ENCODE results near the gene AREL1.

Gene AREL1

DNA sequence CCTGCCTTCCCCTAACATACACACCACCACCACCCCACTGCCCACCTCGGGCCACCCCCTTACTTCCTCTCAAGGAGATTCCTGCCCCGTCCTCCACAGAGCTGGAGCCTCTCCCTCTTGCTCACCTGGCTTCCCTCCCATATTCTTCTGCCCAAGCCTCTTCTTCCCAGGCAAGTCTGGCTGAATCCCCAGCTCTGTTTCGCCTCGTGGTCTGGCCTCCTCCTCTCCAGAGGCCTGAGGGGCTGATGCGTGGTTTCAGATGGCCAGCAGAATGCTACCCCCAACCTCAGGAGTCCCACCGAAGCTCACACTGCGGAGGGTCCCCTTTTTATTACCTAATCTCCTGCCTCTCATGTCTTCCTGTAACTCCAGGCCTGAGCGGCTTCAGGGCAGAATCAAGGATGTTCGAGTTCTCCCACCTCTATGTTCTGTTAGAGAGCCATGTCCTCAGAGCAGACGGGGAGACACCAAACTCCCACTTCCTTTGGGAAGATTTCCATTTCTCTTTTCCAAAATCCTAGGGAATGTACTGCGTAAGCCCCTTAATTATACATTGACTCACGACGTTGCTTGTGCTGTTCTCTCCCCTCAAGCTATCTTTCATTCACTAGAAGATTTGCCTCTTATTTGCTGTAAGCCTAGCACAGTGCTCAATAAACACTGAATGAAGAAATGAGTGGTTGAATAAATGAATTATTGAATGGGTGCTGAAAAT lies 67.0 kb downstream of the AREL1 start:
- intact Hi-C loops (cut with DNase I; ENCODE audit: low total_unique reads) = no loop called here
- H3K27me3 ChIP-seq = no peaks in the 10 kb centered on the region
- H3K36me3 ChIP-seq = no peaks in the 10 kb centered on the region
- TF ChIP-seq, protein P1, sequence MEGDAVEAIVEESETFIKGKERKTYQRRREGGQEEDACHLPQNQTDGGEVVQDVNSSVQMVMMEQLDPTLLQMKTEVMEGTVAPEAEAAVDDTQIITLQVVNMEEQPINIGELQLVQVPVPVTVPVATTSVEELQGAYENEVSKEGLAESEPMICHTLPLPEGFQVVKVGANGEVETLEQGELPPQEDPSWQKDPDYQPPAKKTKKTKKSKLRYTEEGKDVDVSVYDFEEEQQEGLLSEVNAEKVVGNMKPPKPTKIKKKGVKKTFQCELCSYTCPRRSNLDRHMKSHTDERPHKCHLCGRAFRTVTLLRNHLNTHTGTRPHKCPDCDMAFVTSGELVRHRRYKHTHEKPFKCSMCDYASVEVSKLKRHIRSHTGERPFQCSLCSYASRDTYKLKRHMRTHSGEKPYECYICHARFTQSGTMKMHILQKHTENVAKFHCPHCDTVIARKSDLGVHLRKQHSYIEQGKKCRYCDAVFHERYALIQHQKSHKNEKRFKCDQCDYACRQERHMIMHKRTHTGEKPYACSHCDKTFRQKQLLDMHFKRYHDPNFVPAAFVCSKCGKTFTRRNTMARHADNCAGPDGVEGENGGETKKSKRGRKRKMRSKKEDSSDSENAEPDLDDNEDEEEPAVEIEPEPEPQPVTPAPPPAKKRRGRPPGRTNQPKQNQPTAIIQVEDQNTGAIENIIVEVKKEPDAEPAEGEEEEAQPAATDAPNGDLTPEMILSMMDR (IDR thresholded peaks at IDR 0.05) = no peak
- no peak for DNase-seq
- H3K4me1 ChIP-seq = peaks cover 4 to 73% (median 48%) of the 10 kb centered on the region in 4 donors
- no peaks in the 10 kb centered on the region for H3K9me3 ChIP-seq
- no peak overlapping the region for H3K4me3 ChIP-seq
- H3K27ac ChIP-seq = peak overlapping the region; percentile 30 to 42

DNA sequence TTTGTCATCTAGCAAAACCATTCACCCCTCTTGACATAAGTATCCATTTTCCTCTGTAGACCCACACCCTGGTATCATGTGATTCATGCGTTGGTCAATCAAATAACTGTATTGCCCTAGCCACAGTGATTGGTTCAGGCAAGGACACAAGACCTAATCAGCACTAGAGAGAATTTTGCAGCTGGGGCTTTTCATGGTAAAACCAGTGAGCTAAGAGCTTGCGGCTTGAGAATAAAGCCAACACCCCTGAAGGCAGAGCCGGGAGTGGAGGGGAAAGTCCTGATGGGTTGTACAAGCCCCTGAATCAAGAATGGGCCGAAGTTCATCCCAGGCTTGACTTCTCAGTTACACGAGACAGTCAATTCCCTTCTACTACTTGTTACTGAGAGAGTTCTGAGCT lies 67.6 kb downstream of the AREL1 start:
- Histone ChIP-seq H3K36me3 (no peaks in the 10 kb centered on the region), H3K4me3 (no peak overlapping the region), H3K9me3 (no peaks in the 10 kb centered on the region), H3K27ac (peak overlapping the region; percentile 30 to 42), H3K4me1 (peaks cover 4 to 78% (median 50%) of the 10 kb centered on the region in 4 donors), H3K27me3 (no peaks in the 10 kb centered on the region)
- TF ChIP-seq, protein P1 (IDR thresholded peaks at IDR 0.05) = no peak
- no peak for DNase-seq
- intact Hi-C loops (cut with DNase I; ENCODE audit: low total_unique reads) = no loop called here

DNA sequence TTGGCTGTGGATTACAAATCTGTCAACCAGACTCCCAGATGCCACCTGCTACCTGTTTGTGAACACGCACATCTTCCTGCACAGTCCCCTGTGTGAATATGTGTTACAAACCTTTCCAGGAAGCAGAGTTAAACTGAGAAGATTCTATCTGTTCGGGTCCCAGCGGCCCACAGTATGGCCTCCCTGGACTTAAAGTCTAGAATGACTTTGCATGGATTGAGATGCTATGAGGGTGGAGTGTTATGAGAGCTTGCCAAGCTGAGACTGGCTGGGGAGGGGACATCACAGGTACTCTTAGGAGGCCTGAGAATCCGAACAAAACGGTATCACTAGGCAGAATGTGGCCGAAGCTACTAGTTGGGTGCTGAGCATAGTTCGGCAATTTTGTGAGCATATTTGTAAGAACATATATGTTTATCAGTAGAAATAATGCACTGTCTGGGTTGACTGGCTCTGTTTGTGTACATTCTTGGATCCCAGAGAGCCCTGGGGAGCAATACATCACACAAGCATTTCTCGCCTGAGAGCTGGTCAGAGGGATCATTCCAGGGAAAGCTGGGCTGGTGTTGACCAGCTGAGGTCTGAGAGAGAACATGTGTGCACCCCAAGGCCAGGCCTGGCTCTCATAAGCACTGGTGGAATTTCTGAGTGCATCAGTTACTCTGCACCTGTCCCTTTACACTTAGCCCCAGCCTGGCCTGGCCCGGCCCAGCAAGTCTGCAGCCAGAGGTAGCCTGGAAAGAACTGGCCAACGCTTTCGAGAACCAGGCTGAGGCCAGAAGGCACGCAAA lies 71.1 kb downstream of the AREL1 start:
- H3K4me1 ChIP-seq = peaks cover 0 to 70% (median 40%) of the 10 kb centered on the region in 4 donors
- H3K4me3 ChIP-seq = no peak overlapping the region
- DNase-seq = no peak
- intact Hi-C loops (cut with DNase I; ENCODE audit: low total_unique reads) = no loop called here
- no peaks in the 10 kb centered on the region for H3K9me3 ChIP-seq
- H3K27ac ChIP-seq = peak overlapping the region; percentile 53 to 68
- TF ChIP-seq, protein P1 (IDR thresholded peaks at IDR 0.05) = no peak
- no peaks in the 10 kb centered on the region for H3K36me3 ChIP-seq
- H3K27me3 ChIP-seq = no peaks in the 10 kb centered on the region

DNA sequence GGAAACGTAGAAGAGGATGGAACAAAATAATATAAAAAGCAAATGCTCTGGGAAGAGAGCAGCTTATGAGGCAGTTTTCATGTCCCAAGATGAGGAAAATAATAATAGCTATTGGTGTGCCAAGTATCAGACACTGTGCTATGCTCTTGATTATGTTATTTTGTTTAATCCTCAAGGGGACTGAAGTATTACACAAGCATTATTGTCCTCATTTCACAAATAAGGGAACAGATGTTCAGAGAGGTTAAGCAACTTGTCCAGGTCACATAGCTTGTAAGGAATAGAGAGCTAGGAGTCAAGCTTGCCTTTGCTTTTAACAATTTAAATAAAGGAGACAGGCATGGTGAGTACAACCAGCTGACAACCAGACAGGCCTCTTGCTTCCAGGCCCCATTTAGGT lies 73.9 kb downstream of the AREL1 start:
- TF ChIP-seq, protein P1 (IDR thresholded peaks at IDR 0.05) = no peak
- Histone ChIP-seq H3K27me3 (no peaks in the 10 kb centered on the region), H3K9me3 (no peaks in the 10 kb centered on the region), H3K36me3 (no peaks in the 10 kb centered on the region), H3K4me3 (no peak overlapping the region), H3K27ac (peak overlapping the region; percentile 48 to 64), H3K4me1 (peaks cover 0 to 58% (median 39%) of the 10 kb centered on the region in 4 donors)
- no peak for DNase-seq
- intact Hi-C loops (cut with DNase I; ENCODE audit: low total_unique reads) = no loop called here

DNA sequence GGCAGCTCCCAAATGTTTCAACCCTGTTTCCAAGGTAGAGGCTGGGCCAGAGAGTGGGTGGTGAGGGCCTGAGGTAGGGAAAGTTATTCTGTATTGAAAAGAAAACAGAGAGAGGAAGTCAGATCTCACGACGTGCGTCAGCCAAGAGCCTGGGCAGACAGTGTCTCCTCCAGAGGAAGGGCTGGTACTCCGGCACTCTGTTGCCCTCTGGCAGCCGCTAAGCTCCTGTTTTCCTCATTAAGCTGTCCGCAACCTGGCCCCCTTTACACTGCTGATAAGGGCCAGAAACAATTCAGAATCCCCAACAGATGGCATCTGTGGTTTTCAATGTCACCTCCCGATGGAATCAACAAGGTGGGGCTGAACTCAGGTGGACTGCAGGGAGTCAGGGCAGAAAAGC lies 74.8 kb downstream of the AREL1 start:
- no peaks in the 10 kb centered on the region for H3K9me3 ChIP-seq
- no peak for DNase-seq
- H3K4me1 ChIP-seq = peaks cover 0 to 54% (median 39%) of the 10 kb centered on the region in 4 donors
- intact Hi-C loops (cut with DNase I; ENCODE audit: low total_unique reads) = no loop called here
- H3K27ac ChIP-seq = peak overlapping the region; percentile 48 to 64
- H3K36me3 ChIP-seq = no peaks in the 10 kb centered on the region
- H3K27me3 ChIP-seq = no peaks in the 10 kb centered on the region
- no peak overlapping the region for H3K4me3 ChIP-seq
- TF ChIP-seq, protein P1 (IDR thresholded peaks at IDR 0.05) = no peak
